GM10266 (cell line): ENCODE data around the gene MYO1B.

Experiments used
- DNase-seq: peaks from one replicate; pipeline ENCODE4 v3.0.0; 2012; ENCODE audit errors: extremely low spot score
- TF ChIP-seq, protein P1 (sequence below): IDR thresholded peaks from 2 replicates; pipeline ENCODE4 v1.5.1; 2012; ENCODE audit warnings: mild to moderate bottlenecking, low read depth; ENCODE audit not compliant: control insufficient read depth, insufficient read depth; ENCODE audit errors: missing control alignments

Gene MYO1B

GRCh38 chr2:191345788-191346187 lies 100.6 kb downstream of the MYO1B start:
- DNase-seq = no peak
- TF ChIP-seq, protein P1, sequence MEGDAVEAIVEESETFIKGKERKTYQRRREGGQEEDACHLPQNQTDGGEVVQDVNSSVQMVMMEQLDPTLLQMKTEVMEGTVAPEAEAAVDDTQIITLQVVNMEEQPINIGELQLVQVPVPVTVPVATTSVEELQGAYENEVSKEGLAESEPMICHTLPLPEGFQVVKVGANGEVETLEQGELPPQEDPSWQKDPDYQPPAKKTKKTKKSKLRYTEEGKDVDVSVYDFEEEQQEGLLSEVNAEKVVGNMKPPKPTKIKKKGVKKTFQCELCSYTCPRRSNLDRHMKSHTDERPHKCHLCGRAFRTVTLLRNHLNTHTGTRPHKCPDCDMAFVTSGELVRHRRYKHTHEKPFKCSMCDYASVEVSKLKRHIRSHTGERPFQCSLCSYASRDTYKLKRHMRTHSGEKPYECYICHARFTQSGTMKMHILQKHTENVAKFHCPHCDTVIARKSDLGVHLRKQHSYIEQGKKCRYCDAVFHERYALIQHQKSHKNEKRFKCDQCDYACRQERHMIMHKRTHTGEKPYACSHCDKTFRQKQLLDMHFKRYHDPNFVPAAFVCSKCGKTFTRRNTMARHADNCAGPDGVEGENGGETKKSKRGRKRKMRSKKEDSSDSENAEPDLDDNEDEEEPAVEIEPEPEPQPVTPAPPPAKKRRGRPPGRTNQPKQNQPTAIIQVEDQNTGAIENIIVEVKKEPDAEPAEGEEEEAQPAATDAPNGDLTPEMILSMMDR = no peak

GRCh38 chr2:191347154-191347553 lies 102.0 kb downstream of the MYO1B start:
- TF ChIP-seq, protein P1 = no peak
- no peak for DNase-seq

GRCh38 chr2:191347881-191348280 lies 102.7 kb downstream of the MYO1B start:
- no peak for DNase-seq
- TF ChIP-seq, protein P1 = no peak

- TF ChIP-seq, protein P1 = no peak
- no peak for DNase-seq
Observed at GRCh38 chr2:191349990-191350389, 104.8 kb downstream of the MYO1B start.

DNA sequence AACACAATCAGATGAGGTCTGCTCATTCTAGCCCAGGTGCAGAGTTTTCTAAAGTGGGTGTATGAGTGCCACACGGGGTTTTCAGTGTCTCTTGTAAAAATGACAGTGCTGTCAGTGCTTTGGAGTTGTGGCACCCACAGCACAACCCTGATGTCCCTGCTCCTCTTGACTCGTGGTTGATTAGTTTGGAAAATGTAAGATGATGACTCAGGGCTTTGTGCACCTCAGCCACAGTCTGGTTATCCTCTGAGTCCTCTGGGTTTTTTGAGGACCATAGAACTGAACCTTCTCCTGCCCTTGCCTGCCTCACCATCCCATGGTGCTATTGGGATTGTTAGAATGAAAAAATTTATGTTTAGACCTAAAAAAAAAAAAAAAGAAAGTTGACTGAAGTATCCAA lies 105.6 kb downstream of the MYO1B start:
- TF ChIP-seq, protein P1 = no peak
- no peak for DNase-seq

GRCh38 chr2:191351298-191351697 lies 106.1 kb downstream of the MYO1B start:
- TF ChIP-seq, protein P1 = no peak

GRCh38 chr2:191351921-191352320 lies 106.7 kb downstream of the MYO1B start:
- TF ChIP-seq, protein P1 = no peak
- DNase-seq = no peak

More at GRCh38 chr2:191351298-191351697, 106.1 kb downstream of the MYO1B start:
- DNase-seq = no peak
